NOMO-1 treated with dmso at 0.1 percent for 144 hours (cell line): Measurements from ENCODE around the gene CNTN2.

ENCODE experiments used
- DNase-seq: peaks from one replicate; lab custom pipeline; 2025; ENCODE audit not compliant: unreplicated experiment; lab: John Stamatoyannopoulos, UW

The CNTN2 gene

DNA sequence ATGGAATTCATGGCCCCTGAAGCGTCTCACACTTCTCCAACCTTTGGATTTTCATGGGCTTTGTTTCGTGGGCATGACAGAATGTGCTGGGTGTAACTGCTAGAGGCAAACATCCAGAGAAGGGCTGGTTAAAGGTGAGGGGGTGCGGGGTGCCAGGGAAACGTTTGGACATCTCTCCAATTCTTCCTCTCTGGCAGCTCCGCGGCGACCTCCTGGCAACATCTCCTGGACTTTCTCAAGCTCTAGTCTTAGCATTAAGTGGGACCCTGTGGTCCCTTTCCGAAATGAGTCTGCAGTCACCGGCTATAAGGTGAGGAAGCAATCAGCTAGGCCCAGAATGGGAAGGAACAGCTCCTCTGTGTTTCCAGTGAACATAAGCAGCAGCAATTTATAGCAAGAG is 29.3 kb downstream of the CNTN2 start:
- no peak for DNase-seq

DNA sequence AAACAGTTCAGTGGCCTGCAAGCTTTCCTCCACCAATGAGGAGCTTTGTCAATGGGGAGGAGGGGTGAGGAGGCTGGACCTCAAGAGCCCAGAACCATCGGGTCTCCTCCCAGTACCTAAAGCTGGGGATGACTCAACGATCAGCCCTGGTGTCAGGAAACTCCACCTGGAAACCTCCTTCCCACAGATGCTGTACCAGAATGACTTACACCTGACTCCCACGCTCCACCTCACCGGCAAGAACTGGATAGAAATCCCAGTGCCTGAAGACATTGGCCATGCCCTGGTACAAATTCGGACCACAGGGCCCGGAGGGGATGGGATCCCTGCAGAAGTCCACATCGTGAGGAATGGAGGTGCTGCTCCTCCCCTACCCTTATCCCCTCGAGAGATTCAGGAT is 29.9 kb downstream of the CNTN2 start:
- DNase-seq, result no peak

- DNase-seq, result no peak
Observed at GRCh38 chr1:205073511-205073910, 30.5 kb downstream of the CNTN2 start.

DNA sequence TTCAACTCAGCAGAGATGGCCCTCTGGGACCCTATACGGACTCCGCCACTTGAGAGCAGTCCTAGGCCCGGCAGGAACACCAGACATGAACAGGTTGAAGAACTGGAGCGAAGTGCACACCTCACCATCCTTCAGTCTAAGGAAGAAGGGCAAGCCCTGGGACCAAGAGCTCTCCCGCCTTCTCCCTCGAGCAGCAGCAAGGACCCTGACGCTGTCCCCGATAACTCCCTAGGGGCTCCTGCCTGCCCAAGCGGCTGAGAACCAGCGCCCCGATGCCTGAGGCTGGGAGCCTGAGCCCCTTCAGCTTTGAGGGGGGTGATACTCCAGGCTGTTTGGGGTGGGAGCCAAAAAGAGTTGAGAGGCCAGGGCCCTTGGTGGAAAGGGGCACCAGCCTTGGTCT is 31.1 kb downstream of the CNTN2 start:
- no peak for DNase-seq

GRCh38 chr1:205074513-205074912 is 31.5 kb downstream of the CNTN2 start:
- DNase-seq, result no peak

GRCh38 chr1:205075642-205076155 is 32.7 kb downstream of the CNTN2 start:
- DNase-seq, result no peak

DNA sequence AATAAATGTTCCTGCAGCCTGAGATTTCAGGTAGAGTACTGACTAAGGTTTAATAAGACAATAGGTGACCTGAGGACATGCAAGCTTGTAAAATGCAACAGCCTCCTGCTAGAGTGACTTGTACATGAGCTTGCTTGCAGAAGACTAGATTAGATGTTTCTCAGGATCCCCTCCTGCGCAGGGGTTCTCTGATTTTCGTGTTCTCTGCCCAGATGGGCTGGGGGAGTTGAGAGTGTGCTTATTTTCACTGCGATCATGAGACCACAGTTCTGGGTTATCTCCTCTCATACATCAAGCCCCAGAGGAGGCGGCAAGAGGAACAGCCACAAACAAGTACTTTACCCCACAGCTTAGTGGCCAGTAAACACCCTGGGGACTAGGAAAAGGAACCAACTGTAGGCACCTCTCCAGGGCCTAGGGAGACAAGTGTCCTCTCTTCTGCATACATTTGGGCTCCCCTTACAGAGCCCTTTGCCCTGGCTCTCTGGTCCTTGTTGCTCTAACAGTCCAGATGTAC is 33.3 kb downstream of the CNTN2 start:
- no peak for DNase-seq

DNA sequence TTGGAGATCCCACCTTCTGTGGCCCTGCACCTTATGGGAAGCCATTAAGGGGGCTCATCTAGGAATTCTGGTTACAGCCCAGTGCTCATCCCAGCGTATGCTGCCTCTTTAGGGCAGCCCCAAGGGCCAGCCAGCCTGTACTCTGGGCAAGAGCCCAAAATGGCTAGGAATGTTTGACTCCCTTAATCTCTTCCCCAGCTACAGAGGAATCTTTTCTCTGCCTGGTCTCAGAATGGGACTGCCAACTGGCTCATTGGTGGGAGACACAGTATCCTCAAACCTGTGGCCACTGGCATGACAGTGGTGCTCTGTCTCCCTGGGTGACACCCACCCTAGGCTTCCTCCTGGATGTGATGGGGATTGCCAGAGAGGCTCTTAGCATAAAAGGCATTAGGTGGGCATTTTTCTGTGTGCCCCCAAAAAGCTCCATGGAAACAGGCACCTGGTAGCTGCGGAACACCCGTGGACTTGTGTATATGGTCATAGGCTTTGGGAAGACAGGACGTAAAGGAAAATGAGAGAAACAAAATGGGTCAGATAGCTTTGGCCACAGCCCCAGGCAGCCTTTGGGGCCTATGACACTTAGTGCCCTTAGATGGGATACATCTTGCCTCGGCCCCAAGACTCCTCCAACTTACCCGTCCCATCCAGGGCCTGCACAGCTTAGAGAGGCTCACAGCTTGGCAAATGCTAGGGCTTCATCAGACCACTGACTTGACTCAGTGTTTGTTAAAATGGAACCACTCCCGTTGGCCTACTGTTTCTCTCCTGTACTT is 34.3 kb downstream of the CNTN2 start:
- DNase-seq, result no peak

DNA sequence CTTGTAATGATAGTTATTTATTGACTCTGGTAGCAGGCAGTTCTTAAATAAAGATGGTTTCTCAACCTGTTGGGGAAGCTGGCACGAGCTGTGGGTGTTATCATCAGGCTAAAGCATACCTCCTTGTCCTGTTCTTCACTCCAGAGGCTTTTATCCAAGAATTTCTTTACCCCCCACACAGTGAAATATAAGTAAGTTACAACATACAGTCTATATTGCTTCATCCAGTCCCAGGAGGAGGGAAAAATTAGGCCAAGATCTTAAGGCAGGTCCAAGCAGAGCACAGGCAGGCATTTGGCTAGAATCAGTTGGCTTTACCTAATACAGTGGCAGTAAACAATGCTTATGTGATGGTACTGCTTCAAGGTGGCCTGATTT is 34.9 kb downstream of the CNTN2 start:
- DNase-seq, result no peak

DNA sequence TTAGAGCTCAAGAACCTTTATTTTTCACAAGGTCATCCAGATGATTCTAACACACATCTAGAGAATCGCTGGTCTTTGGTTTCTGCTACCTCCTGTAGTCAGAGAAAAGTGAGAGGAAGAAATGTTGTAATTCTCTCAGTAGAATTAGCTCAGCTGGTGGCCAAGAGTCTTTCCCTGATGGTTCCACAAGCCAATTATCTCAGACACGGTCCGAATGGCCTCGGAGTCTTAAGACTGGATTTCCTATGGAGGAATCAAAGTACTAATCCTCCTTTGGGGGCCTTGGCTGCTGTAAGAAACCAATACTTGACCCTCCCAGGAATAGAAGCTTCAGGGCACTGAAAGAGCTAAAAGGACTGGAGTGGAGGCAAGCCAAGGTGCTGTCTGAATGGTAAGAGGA is 39.4 kb downstream of the CNTN2 start:
- no peak for DNase-seq

DNA sequence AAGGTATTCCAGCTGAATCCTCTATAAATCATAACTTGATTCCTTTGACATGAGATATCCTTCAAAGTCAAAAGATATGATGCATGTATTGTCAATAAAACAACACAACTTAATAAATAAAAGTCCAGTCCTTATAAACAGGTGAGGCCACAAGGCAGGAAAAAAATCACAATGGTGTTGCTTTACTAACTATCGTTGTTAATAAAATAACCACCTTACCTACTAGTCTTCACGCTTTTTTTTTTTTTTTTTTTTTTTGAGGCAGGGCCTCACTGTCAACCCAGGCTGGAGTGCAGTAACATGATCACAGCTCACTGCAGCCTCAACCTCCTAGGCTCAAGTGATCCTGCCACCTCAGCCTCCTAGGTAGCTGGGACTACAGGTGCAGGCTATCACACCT is 41.3 kb downstream of the CNTN2 start, which contains the start of gene TMEM81:
Gene TMEM81, minus strand, starts transcription at position 101 of the 400 bp plus-strand sequence. CDS start 140 bp downstream, outside the sequence.
- DNase-seq, result no peak

GRCh38 chr1:205088341-205088740 is 45.3 kb downstream of the CNTN2 start:
- no peak for DNase-seq

DNA sequence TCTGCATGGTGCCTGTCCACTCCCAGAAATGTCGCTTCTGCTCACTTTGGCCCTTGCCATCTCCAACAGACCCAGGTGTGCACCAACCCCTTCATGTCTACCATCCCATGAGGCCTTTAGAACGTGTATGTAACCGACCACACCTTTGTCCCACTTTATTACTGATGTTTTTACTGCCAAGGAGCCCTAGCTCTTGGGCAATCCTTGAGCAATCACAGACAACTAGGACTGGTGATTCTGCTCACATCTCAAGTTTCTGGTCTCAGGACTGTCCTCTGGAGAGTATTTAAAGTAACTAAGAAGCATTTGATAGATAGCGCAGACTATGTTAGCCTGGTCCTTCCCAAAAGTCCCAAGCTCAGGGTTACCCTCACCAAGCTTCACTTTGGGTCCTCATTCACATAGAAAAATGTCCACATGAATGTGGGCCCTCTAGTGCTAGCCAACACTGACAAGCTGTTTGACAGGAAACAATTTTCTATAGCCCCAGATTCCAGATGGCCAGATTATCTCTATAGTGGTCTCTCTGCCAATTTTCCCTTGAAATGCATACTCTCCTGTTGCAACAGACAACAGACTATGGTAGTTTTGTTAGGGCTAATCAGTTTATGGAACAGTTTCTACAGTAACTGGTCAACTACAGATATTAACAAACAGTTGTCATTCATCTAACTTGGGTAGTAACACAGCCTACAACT is 48.2 kb downstream of the CNTN2 start:
- no peak for DNase-seq

DNA sequence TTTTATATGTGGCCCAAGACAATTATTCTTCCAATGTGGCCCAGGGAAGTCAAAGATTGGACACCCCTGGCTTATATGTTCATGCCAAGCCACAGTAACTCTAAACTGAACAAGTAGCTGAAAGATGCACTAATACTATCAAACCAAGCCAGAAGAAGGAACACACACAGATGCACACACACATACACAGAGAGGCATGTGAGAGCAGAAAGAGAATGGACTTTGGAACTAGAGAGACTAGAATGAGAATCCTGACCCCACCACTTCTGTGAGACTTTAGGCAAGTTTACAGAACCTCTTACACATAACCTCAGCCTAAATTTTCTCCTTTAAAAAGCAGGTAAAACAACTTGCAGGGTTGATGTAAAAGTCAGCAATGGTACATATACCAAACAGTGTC is 52.4 kb downstream of the CNTN2 start:
- no peak for DNase-seq

DNA sequence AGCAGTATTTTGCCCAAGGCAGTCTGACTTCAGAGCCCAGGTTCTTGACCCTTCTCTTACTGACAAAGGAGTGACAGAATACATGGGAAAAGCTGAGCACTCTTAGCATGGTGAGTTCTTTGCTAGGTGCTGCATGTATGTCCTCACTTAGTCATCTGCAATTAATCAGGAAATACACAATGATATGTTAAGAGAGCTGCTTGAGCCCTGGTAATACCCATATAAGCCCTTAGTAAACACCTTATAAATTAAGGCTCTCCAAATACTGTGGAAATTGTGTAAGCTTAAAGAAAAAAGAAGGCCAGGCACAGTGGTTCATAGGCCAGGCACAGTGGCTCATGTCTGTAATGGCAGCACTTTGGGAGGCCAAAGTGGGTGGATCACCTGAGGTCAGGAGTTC is 55.2 kb downstream of the CNTN2 start:
- no peak for DNase-seq

- DNase-seq, result no peak
Observed at GRCh38 chr1:205102404-205102803, 59.4 kb downstream of the CNTN2 start.

GRCh38 chr1:205107327-205107726 is 64.3 kb downstream of the CNTN2 start:
- DNase-seq, result no peak

DNA sequence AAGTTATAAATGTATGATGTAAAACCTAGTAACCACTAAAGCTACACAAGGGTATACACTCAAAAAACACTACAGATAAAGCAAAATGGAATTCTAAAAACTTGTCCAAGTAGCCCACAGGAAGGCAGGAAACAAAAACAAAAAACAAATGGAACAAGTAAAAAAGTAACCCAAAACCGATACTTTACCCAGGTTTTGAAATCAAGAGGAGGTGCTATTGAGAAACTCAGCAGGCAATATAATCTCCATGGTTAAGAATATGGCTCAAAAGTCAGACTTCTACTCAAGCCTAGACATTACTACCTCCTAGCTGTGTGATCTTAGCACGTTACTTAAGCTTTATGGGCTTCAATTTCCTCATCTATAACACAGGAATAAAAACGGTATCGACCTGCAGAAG is 65.5 kb downstream of the CNTN2 start:
- DNase-seq, result no peak

DNA sequence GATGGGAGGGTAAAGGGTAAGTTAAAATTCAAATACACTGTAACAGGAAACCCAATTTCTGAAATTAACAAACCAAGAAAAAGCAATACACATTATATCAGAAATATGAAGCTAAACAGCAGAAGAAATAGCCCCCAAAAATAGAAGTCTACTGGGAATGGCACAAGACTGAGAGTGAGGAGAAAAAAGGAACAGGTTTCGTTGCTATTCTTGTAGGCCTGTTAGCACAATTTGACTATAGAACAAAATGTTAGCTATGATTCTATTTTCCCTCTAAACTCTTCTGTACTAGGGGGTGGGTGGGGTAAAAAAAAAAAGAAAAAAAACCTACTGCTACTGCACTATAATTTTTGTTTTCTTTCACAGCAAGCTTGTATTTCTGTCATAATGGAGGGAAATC is 66.3 kb downstream of the CNTN2 start:
- DNase-seq, result no peak

DNA sequence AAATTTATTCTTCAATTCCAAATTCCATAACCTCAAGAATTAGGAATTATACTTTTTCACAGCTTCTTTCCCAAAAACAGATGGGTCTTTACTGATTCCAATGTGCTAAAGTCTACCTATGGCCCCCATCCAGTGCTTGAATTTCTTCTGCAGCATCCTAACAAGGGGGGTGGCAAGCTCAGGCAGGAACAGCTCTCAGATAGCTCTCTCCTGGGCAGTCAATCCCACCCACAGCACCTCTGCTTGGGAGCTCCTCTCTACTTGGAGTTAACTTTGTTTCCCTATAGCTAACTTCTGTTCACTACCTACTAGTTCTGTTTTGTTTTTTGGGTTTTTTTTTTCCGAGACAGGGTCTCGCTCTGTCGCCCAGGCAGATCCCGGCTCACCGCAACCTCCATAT is 66.7 kb downstream of the CNTN2 start:
- DNase-seq, result no peak

- no peak for DNase-seq
Observed at GRCh38 chr1:205111354-205111753, 68.3 kb downstream of the CNTN2 start.

GRCh38 chr1:205118752-205119151 is 75.7 kb downstream of the CNTN2 start:
- no peak for DNase-seq
